Hematopoietic multipotent progenitor cell treated with erythropoietin and hydrocortisone succinate and interleukin-3 and kit ligand, for 4 days (in vitro differentiated cells): ENCODE results near the gene GFRA1.

Experiments used
- DNase-seq: peaks from one replicate; pipeline ENCODE4 v3.0.0-alpha.2; 2015

Gene GFRA1

GRCh38 chr10:116024271-116024878 is 248.6 kb downstream of the GFRA1 start:
- DNase-seq: no peak

GRCh38 chr10:116017405-116017804 is 255.6 kb downstream of the GFRA1 start:
- DNase-seq: no peak

GRCh38 chr10:116015583-116016333 is 257.2 kb downstream of the GFRA1 start:
- DNase-seq: no peak

GRCh38 chr10:116014871-116015582 is 258.0 kb downstream of the GFRA1 start:
- no peak for DNase-seq

GRCh38 chr10:116014326-116014725 is 258.7 kb downstream of the GFRA1 start:
- no peak for DNase-seq

GRCh38 chr10:116011929-116012328 is 261.1 kb downstream of the GFRA1 start:
- DNase-seq: no peak

GRCh38 chr10:116007256-116007891 is 265.6 kb downstream of the GFRA1 start:
- no peak for DNase-seq
